Measurements from ENCODE around the gene POLD4.
A peak's percentile ranks its signal among the peaks of the same experiment; 100 is the strongest.

POLD4 gene

DNA sequence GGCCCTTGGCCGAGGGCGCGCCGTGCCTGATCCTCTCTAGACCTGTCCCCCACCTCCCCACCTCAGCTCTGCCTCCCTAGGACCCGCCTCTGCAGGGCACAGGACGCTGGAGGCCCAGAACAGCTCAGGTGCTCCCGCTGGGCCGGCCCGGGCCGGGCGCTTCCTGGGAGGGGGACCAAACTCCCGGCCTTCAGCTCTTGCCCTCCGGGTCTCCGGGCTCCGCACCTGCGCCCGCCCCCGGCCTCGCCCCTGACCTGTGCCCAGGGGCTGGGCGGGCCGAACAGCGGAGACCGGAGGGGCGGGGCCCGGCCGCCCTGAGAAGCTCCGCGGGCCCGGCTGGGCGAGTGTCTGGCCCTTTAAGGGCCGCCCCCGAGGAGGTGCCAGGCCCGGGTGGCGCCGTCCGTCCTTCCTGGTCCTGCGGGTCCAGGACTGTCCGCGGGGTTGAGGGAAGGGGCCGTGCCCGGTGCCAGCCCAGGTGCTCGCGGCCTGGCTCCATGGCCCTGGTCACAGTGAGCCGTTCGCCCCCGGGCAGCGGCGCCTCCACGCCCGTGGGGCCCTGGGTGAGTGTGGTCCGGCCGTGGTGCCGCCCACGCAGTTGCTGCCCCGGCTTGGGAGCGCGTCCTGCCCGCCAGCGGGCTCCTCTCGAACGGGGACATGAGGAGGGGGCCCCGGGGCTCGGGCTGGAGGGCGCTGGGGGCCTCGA, 50.1 kb downstream of the POLD4 start, which contains the start of gene SSH3:
SSH3 (plus strand) TSS at position 399 of the 703 bp plus-strand sequence; CDS start at position 495, 96 bp downstream.
- H3K36me3 ChIP-seq (ENCODE audit: insufficient read depth, low read length) = peaks cover 47% of the 10 kb centered on the region
- H4K20me1 ChIP-seq (ENCODE audit: insufficient read depth, low read length) = peaks cover 28% of the 10 kb centered on the region
- no peak within 1 kb of the TSS for H3K9ac ChIP-seq (ENCODE audit: low read depth, low read length)
- H3K27me3 ChIP-seq (ENCODE audit: insufficient read depth, low read length, poor library complexity) = no peaks in the 10 kb centered on the region
- DNase-seq = no peak
- no peak within 1 kb of the TSS for H3K4me2 ChIP-seq (ENCODE audit: insufficient read depth, low read length)
- no peak within 1 kb of the TSS for H2AFZ ChIP-seq (ENCODE audit: low read depth, low read length)
- H3K79me2 ChIP-seq (ENCODE audit: insufficient read depth, low read length) = peaks cover 9% of the 10 kb centered on the region
- TF ChIP-seq CTCF (IDR thresholded peaks at IDR 0.05; ENCODE audit: borderline replicate concordance, extremely low read depth, low read length, poor library complexity, severe bottlenecking) (no peak), EZH2 (IDR thresholded peaks at IDR 0.05; ENCODE audit: borderline replicate concordance, low read depth, low read length, severe bottlenecking) (no peak)
- peak; percentile 25 for ATAC-seq (ENCODE audit: insufficient read depth, low read depth)
- no peak within 1 kb of the TSS for H3K4me3 ChIP-seq (ENCODE audit: low read depth in 1 of 2, low read length in 2 of 2)
- H3K9me3 ChIP-seq (ENCODE audit: insufficient read depth, low read length, severe bottlenecking) = no peaks in the 10 kb centered on the region
- H3K27ac ChIP-seq (ENCODE audit: low read length) = no peak within 1 kb of the TSS
- H3K4me1 ChIP-seq (ENCODE audit: insufficient read depth, low read length) = no peaks in the 10 kb centered on the region

DNA sequence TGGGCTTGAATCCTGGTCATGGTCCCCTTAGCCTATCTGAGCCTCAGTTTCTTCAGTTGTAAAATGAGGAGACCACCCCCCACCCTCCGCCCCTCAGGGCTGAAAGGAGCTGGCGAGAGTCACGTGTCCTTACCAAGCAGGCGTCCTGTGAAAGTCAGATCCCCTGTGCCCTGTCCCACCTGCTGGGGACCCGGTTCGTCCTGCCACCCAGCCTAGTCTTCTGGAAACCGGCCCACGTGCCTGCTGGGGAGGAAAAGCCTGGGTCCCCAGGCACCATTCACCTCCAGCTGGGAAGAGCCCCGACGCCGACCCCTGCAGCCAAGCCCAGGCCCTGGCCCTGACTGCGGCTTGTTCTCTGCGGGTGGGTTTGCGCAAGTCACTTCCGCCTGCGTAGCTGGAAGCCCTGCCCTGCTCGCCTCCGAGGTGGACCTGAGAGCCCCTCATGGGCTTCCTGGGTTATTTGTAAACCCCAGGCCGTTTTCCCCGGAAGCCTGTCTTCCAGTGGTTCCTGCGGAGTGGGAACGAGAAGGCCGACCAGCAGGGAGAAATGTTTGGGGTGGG, 50.7 kb downstream of the POLD4 start:
- peaks cover 14% of the 10 kb centered on the region for H3K79me2 ChIP-seq (ENCODE audit: insufficient read depth, low read length)
- no peaks in the 10 kb centered on the region for H3K27me3 ChIP-seq (ENCODE audit: insufficient read depth, low read length, poor library complexity)
- H3K4me2 ChIP-seq (ENCODE audit: insufficient read depth, low read length) = no peak overlapping the region
- ATAC-seq (ENCODE audit: insufficient read depth, low read depth) = no peak
- no peak for DNase-seq
- peaks cover 32% of the 10 kb centered on the region for H4K20me1 ChIP-seq (ENCODE audit: insufficient read depth, low read length)
- H2AFZ ChIP-seq (ENCODE audit: low read depth, low read length) = no peak overlapping the region
- H3K4me1 ChIP-seq (ENCODE audit: insufficient read depth, low read length) = no peaks in the 10 kb centered on the region
- H3K9me3 ChIP-seq (ENCODE audit: insufficient read depth, low read length, severe bottlenecking) = no peaks in the 10 kb centered on the region
- no peak overlapping the region for H3K27ac ChIP-seq (ENCODE audit: low read length)
- H3K9ac ChIP-seq (ENCODE audit: low read depth, low read length) = no peak overlapping the region
- H3K4me3 ChIP-seq (ENCODE audit: low read depth in 1 of 2, low read length in 2 of 2) = no peak overlapping the region
- H3K36me3 ChIP-seq (ENCODE audit: insufficient read depth, low read length) = peaks cover 51% of the 10 kb centered on the region
- TF ChIP-seq EZH2 (IDR thresholded peaks at IDR 0.05; ENCODE audit: borderline replicate concordance, low read depth, low read length, severe bottlenecking) = no peak
- no peak for TF ChIP-seq CTCF (IDR thresholded peaks at IDR 0.05; ENCODE audit: borderline replicate concordance, extremely low read depth, low read length, poor library complexity, severe bottlenecking)

DNA sequence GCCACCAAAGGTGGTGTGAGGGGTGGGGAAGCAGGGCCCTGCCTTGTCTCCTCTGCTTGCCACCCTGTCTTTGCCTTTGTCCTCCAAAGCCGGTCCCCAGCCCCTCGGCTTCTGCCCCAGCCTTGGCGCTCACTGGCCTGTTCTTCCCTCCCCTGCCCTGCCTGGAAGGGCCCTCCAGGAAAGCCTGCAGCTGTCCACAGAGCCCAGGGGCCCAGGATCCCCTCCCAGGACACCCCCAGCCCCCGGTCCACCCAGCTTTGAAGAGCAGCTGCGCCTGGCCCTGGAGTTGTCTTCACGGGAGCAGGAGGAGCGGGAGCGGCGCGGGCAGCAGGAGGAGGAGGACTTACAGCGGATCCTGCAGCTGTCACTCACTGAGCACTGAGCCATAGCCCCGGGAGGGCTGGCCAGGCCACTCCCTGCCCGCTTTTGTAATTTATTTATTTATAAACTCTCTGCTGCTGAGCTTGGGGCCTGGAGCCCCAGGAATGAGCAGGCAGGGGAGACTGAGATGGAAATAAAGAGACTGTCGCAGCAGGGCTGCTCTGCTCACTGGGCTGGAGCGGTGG, 51.3 kb downstream of the POLD4 start:
- Histone ChIP-seq H3K4me2 (ENCODE audit: insufficient read depth, low read length) (no peak overlapping the region), H3K9me3 (ENCODE audit: insufficient read depth, low read length, severe bottlenecking) (no peaks in the 10 kb centered on the region), H3K9ac (ENCODE audit: low read depth, low read length) (no peak overlapping the region), H3K4me1 (ENCODE audit: insufficient read depth, low read length) (no peaks in the 10 kb centered on the region), H2AFZ (ENCODE audit: low read depth, low read length) (no peak overlapping the region), H3K36me3 (ENCODE audit: insufficient read depth, low read length) (peaks cover 54% of the 10 kb centered on the region), H3K79me2 (ENCODE audit: insufficient read depth, low read length) (peaks cover 15% of the 10 kb centered on the region), H4K20me1 (ENCODE audit: insufficient read depth, low read length) (peaks cover 32% of the 10 kb centered on the region), H3K27ac (ENCODE audit: low read length) (no peak overlapping the region), H3K27me3 (ENCODE audit: insufficient read depth, low read length, poor library complexity) (no peaks in the 10 kb centered on the region), H3K4me3 (ENCODE audit: low read depth in 1 of 2, low read length in 2 of 2) (no peak overlapping the region)
- ATAC-seq (ENCODE audit: insufficient read depth, low read depth) = no peak
- TF ChIP-seq EZH2 (IDR thresholded peaks at IDR 0.05; ENCODE audit: borderline replicate concordance, low read depth, low read length, severe bottlenecking) (no peak), CTCF (IDR thresholded peaks at IDR 0.05; ENCODE audit: borderline replicate concordance, extremely low read depth, low read length, poor library complexity, severe bottlenecking) (no peak)
- no peak for DNase-seq
